ENCODE data around the gene SPEN.
A peak's percentile ranks its signal among the peaks of the same experiment; 100 is the strongest.
"Not testable (repeated sequence)": the region's sequence is repeated elsewhere in the genome, so short reads cannot be mapped to it uniquely, and the experiment has no call there.

Gene SPEN

DNA sequence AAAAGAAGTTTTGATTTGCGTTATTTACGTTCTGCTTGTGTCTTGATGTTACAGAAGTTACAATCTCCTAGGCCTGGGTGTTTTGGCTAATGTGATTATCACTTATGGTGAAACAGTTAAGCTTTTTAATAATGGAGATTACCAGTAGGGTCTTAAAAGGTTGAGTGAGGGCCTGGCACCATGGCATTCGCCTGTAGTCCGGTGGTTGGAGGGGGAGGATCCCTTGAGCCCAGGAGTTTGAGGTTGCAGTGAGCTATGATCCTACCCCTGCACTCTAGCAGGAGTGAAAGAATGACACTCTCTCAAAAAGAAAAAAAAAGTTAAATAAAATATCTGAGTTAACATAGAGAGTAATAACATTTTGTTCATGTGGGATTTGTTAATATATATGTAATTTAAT is 8.8 kb upstream of the SPEN start:
- peak overlapping the region; percentile 24; the same call in 1 of the 2 replicates for H3K27ac ChIP-seq
- TF ChIP-seq, protein P1, sequence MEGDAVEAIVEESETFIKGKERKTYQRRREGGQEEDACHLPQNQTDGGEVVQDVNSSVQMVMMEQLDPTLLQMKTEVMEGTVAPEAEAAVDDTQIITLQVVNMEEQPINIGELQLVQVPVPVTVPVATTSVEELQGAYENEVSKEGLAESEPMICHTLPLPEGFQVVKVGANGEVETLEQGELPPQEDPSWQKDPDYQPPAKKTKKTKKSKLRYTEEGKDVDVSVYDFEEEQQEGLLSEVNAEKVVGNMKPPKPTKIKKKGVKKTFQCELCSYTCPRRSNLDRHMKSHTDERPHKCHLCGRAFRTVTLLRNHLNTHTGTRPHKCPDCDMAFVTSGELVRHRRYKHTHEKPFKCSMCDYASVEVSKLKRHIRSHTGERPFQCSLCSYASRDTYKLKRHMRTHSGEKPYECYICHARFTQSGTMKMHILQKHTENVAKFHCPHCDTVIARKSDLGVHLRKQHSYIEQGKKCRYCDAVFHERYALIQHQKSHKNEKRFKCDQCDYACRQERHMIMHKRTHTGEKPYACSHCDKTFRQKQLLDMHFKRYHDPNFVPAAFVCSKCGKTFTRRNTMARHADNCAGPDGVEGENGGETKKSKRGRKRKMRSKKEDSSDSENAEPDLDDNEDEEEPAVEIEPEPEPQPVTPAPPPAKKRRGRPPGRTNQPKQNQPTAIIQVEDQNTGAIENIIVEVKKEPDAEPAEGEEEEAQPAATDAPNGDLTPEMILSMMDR (conservative IDR thresholded peaks at IDR 0.05; ENCODE audit: low read depth), result no peak
- POLR2A ChIA-PET (ENCODE audit: low non-redundant PET), result no interaction called here
- no peak for DNase-seq (ENCODE audit: low spot score)
- CTCF ChIA-PET, result interaction anchor here (0.6 to 1.0 kb wide), 2 partner anchors 9 to 10 kb away, joined by 3 read pairs; partner anchors contain the start of gene SPEN

GRCh38 chr1:15843826-15844572 is 3.5 kb upstream of the SPEN start:
- TF ChIP-seq, protein P1 (conservative IDR thresholded peaks at IDR 0.05; ENCODE audit: low read depth), result no peak
- no peak overlapping the region for H3K27ac ChIP-seq
- DNase-seq (ENCODE audit: low spot score), result no peak
- ChIA-PET CTCF (interaction anchor here (0.6 to 1.2 kb wide), 4 partner anchors 18 to 50 kb away, joined by 3 to 4 read pairs (median 4); no protein-coding TSS in a partner anchor), POLR2A (ENCODE audit: low non-redundant PET) (no interaction called here)

GRCh38 chr1:15846056-15846455 is 1.5 kb upstream of the SPEN start:
- CTCF ChIA-PET; DNase-seq (ENCODE audit: low spot score): not testable (repeated sequence)
- POLR2A ChIA-PET (ENCODE audit: low non-redundant PET), result interaction anchor here (0.6 to 2.2 kb wide), 2 partner anchors 12 to 41 kb away, joined by 3 to 12 read pairs; no protein-coding TSS in a partner anchor

DNA sequence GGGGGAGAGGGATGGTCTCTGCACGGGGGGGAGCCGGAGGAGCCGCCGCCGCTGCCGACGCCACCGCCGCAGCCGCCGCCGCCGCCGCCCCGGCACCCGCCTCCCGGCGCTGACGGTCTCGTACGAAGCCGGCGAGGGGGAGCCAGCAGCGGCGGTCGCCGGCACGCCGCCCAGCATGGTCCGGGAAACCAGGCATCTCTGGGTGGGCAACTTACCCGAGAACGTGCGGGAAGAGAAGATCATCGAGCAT is 311 bp downstream of the SPEN start:
- CTCF ChIA-PET, result interaction anchor here (0.6 to 1.0 kb wide), 5 partner anchors 9 to 597 kb away, joined by 3 to 7 read pairs (median 3); no protein-coding TSS in a partner anchor
- H3K27ac ChIP-seq, result peak overlapping the region; percentile 96
- POLR2A ChIA-PET (ENCODE audit: low non-redundant PET), result interaction anchor here (0.9 to 2.2 kb wide), 2 partner anchors 14 to 53 kb away, joined by 3 to 12 read pairs; no protein-coding TSS in a partner anchor
- DNase-seq (ENCODE audit: low spot score), result no peak
- TF ChIP-seq, protein P1 (conservative IDR thresholded peaks at IDR 0.05; ENCODE audit: low read depth), result no peak

More at GRCh38 chr1:15846056-15846455, 1.5 kb upstream of the SPEN start:
- H3K27ac ChIP-seq, result peak overlapping the region; percentile 96

GRCh38 chr1:15848143-15848928 is 829 bp downstream of the SPEN start:
- POLR2A ChIA-PET (ENCODE audit: low non-redundant PET), result interaction anchor here (1.1 kb wide), 2 partner anchors 15 to 26 kb away, joined by 3 to 5 read pairs; no protein-coding TSS in a partner anchor
- no peak for DNase-seq (ENCODE audit: low spot score)
- H3K27ac ChIP-seq, result peak overlapping the region; percentile 96
- CTCF ChIA-PET, result interaction anchor here (0.7 to 1.1 kb wide), 4 partner anchors 10 to 109 kb away, joined by 3 to 5 read pairs (median 3); no protein-coding TSS in a partner anchor
- TF ChIP-seq, protein P1 (conservative IDR thresholded peaks at IDR 0.05; ENCODE audit: low read depth), result no peak

DNA sequence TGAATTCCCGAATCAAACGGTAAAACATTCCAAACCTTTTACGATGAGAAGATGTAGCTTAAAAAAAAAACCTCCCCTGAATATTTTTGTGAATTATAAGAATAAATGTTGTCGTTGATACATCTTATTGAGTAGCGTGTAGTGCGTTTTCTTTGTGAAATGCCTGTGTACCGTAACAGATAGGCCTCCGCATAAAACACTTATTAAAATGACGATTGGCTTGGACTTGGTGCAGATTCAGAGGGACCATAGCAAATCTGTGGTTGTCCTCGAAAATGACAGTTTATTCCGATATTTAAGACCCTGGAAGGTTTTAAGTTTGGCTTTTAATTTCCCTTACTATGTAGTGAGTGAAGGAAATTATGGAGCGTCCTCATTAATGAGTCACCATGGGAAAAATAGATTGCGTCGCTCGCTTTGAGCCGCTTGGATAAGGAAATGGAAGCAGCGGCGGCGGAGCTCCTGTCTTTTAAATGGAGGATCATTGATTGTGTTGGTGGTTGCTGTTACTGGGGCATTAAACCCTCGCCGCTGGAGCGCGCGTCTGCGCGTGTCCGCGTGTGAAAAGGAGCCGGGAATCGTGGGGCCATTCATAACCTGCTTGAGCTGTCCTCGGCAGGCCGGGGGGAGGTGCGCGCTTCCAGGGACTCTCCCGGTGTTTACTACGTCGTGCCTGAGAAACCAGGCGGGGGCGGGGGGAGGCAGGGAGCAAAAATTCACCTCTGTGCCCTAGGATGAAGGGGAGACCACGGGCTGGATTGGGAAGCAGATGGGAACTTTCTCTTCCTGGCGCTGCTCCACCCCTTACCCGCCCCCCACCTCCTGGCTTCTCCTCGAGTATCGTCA is 1.6 kb downstream of the SPEN start:
- TF ChIP-seq, protein P1 (conservative IDR thresholded peaks at IDR 0.05; ENCODE audit: low read depth), result no peak
- peak overlapping the region; percentile 96 for H3K27ac ChIP-seq
- DNase-seq (ENCODE audit: low spot score), result peak; percentile 63
- CTCF ChIA-PET, result interaction anchor here (0.7 to 1.1 kb wide), 5 partner anchors 11 to 127 kb away, joined by 3 to 6 read pairs (median 3); partner anchors contain the start of gene ZBTB17
- POLR2A ChIA-PET (ENCODE audit: low non-redundant PET), result interaction anchor here (0.9 to 1.1 kb wide), 3 partner anchors 15 to 27 kb away, joined by 3 to 5 read pairs (median 3); no protein-coding TSS in a partner anchor

Measured in RWPE1 (cell line).